ENCODE results near the gene PCDHGB4. TPM values are rescaled to one million over a fixed set of nuclear protein-coding genes. Genes with fewer than 3 reads are reported as not detected.
A peak's percentile ranks its signal among the peaks of the same experiment; 100 is the strongest.
"Not testable (repeated sequence)": the region's sequence is repeated elsewhere in the genome, so short reads cannot be mapped to it uniquely, and the experiment has no call there.

Gene PCDHGB4
- total RNA-seq (2014; rRNA removed; shearing (Covaris generic)) (6.8 and 7.6 TPM in 2 replicates), polyA plus RNA-seq (2016; fragmentation: Nextera tagmentation; extraction: Ambion mirVana) (5.0 and 5.6 TPM in 2 replicates)

GRCh38 chr5:141387557-141388311, at the start of gene PCDHGB4:
PCDHGB4 (plus strand) TSS chr5:141387698; CDS start chr5:141387885, 187 bp downstream.
- H3K9ac ChIP-seq, result not testable (repeated sequence)

GRCh38 chr5:141338538-141339306, 48.8 kb upstream of the PCDHGB4 start, which contains the start of gene PCDHGA2:
PCDHGA2 (plus strand) TSS chr5:141338760.
- TF ChIP-seq EZH2 (IDR thresholded peaks at IDR 0.05; ENCODE audit: insufficient read depth, poor library complexity, severe bottlenecking), result no peak
- no peak for TF ChIP-seq EZH2phosphoT487 (IDR thresholded peaks at IDR 0.05; ENCODE audit: insufficient read depth, low read depth)
- Histone ChIP-seq H3K79me2 (ENCODE audit: insufficient read depth) (no peaks in the 10 kb centered on the region), H3K9me3 (ENCODE audit: low read depth) (no peaks in the 10 kb centered on the region), H4K20me1 (ENCODE audit: insufficient read depth) (no peaks in the 10 kb centered on the region), H3F3A (ENCODE audit: insufficient read depth) (no peaks in the 10 kb centered on the region), H3K27me3 (replicated peaks; ENCODE audit: insufficient read depth) (no peaks in the 10 kb centered on the region), H3K27ac (peak within 1 kb of the TSS; percentile 20), H3K4me2 (ENCODE audit: unreplicated experiment) (peak within 1 kb of the TSS; percentile 58), H3K9ac (peak within 1 kb of the TSS; percentile 69), H3K4me3 (peak within 1 kb of the TSS; percentile 69), H3K36me3 (ENCODE audit: low read depth) (no peaks in the 10 kb centered on the region), H3K9me2 (ENCODE audit: insufficient read depth) (no peaks in the 10 kb centered on the region), H2AFZ (peak within 1 kb of the TSS; percentile 86), H3K4me1 (ENCODE audit: insufficient read depth) (no peaks in the 10 kb centered on the region)
- in situ Hi-C loops (cut with MboI), result loop anchor here (10.0 kb wide), 1 partner anchor 226 kb away; no protein-coding TSS in a partner anchor
- WGBS, 2 experiments (ENCODE audit: low coverage in 1 of 2, low lambda C conversion rate in 2 of 2, missing lambda C conversion rate in 2 of 2), result 18 to 21% methylated on average over 27 of the region's 27 CpGs
- peak; percentile 72 for DNase-seq

More at GRCh38 chr5:141387557-141388311, at the start of gene PCDHGB4:
- Histone ChIP-seq H3K4me3 (peak within 1 kb of the TSS; percentile 66), H2AFZ (peak within 1 kb of the TSS; percentile 62; the same call in 1 of the 2 replicates)
- H3K4me1 ChIP-seq (ENCODE audit: insufficient read depth); H3K9me2 ChIP-seq (ENCODE audit: insufficient read depth); H3F3A ChIP-seq (ENCODE audit: insufficient read depth); H3K36me3 ChIP-seq (ENCODE audit: low read depth); H3K27me3 ChIP-seq (replicated peaks; ENCODE audit: insufficient read depth); H3K79me2 ChIP-seq (ENCODE audit: insufficient read depth); in situ Hi-C loops (cut with MboI); H4K20me1 ChIP-seq (ENCODE audit: insufficient read depth); H3K27ac ChIP-seq; H3K9me3 ChIP-seq (ENCODE audit: low read depth); H3K4me2 ChIP-seq (ENCODE audit: unreplicated experiment): not testable (repeated sequence)
- DNase-seq, result peak; percentile 61
- 13 to 19% methylated on average over 21 to 23 of the region's 40 CpGs for WGBS, 2 experiments (ENCODE audit: low coverage in 1 of 2, low lambda C conversion rate in 2 of 2, missing lambda C conversion rate in 2 of 2)

GRCh38 chr5:141340781-141341354, 46.6 kb upstream of the PCDHGB4 start:
- H3K4me3 ChIP-seq; H3K27me3 ChIP-seq (replicated peaks; ENCODE audit: insufficient read depth); H3F3A ChIP-seq (ENCODE audit: insufficient read depth); H3K9me3 ChIP-seq (ENCODE audit: low read depth); H3K36me3 ChIP-seq (ENCODE audit: low read depth); H2AFZ ChIP-seq; H3K4me1 ChIP-seq (ENCODE audit: insufficient read depth); H3K4me2 ChIP-seq (ENCODE audit: unreplicated experiment); in situ Hi-C loops (cut with MboI); H4K20me1 ChIP-seq (ENCODE audit: insufficient read depth); H3K27ac ChIP-seq; DNase-seq; H3K9me2 ChIP-seq (ENCODE audit: insufficient read depth); H3K9ac ChIP-seq; H3K79me2 ChIP-seq (ENCODE audit: insufficient read depth): not testable (repeated sequence)
- WGBS, 2 experiments (ENCODE audit: low coverage in 1 of 2, low lambda C conversion rate in 2 of 2, missing lambda C conversion rate in 2 of 2), result 53 to 60% methylated on average over 30 to 34 of the region's 45 CpGs

GRCh38 chr5:141342773-141343172, 44.7 kb upstream of the PCDHGB4 start:
- DNase-seq, result no peak
- 5 to 7% methylated on average over 1 of the region's 1 CpG for WGBS, 2 experiments (ENCODE audit: low coverage in 1 of 2, low lambda C conversion rate in 2 of 2, missing lambda C conversion rate in 2 of 2)
- Histone ChIP-seq H3K4me2 (ENCODE audit: unreplicated experiment) (no peak overlapping the region), H3K4me3 (0 out of 2 replicates have a peak overlapping the region, but pooled peaks have one; percentile 4), H4K20me1 (ENCODE audit: insufficient read depth) (no peaks in the 10 kb centered on the region), H3K9ac (no peak overlapping the region), H2AFZ (peak overlapping the region; percentile 70; the same call in 1 of the 2 replicates), H3K9me2 (ENCODE audit: insufficient read depth) (no peaks in the 10 kb centered on the region), H3F3A (ENCODE audit: insufficient read depth) (no peaks in the 10 kb centered on the region), H3K79me2 (ENCODE audit: insufficient read depth) (no peaks in the 10 kb centered on the region), H3K27ac (no peak overlapping the region), H3K4me1 (ENCODE audit: insufficient read depth) (no peaks in the 10 kb centered on the region), H3K27me3 (replicated peaks; ENCODE audit: insufficient read depth) (no peaks in the 10 kb centered on the region), H3K9me3 (ENCODE audit: low read depth) (no peaks in the 10 kb centered on the region), H3K36me3 (ENCODE audit: low read depth) (no peaks in the 10 kb centered on the region)
- no peak for TF ChIP-seq EZH2 (IDR thresholded peaks at IDR 0.05; ENCODE audit: insufficient read depth, poor library complexity, severe bottlenecking)
- no peak for TF ChIP-seq EZH2phosphoT487 (IDR thresholded peaks at IDR 0.05; ENCODE audit: insufficient read depth, low read depth)
- in situ Hi-C loops (cut with MboI), result no loop called here

Measured in GM23248 (cell line).